Endothelial cell of umbilical vein (primary cell): ENCODE data around the gene RAB3C. TPM values are rescaled to one million over a fixed set of nuclear protein-coding genes. Genes with fewer than 3 reads are reported as not detected.

Experiments
- BruUV-seq: library from RNA; stranded (reverse); fragments of 400-500 nt; replicated peaks from 2 replicates; lab custom pipeline; 2021; lab: Mats Ljungman, UMichigan
- CTCF ChIA-PET: fragments of 300-600, 350-600 bp; sonication (Branson Sonifier 250); formaldehyde crosslinking; loops from one replicate; lab custom pipeline; 2021; ENCODE audit warnings: antibody characterized with exemption, inconsistent platforms; lab: Charles Lee
- POLR2A ChIA-PET: fragments of 300-600, 350-600 bp; sonication (Branson Sonifier 250); formaldehyde crosslinking; loops from one replicate; lab custom pipeline; 2021; ENCODE audit warnings: antibody characterized with exemption, inconsistent platforms; lab: Charles Lee
- DNase-seq: peaks from one replicate; pipeline ENCODE4 v3.0.0-alpha.2; 2011; ENCODE audit warnings: low read depth, low spot score
- FAIRE-seq: peaks from 2 replicates; lab custom pipeline; 2011; peaks lifted over from hg19 to GRCh38; lab: Jason Lieb, UNC
- H2AFZ ChIP-seq: 2 replicates; pipeline ENCODE4 v1.6.0; 2012; ENCODE audit warnings: low read depth, low read length, control low read depth, inconsistent platforms
- H3K27ac ChIP-seq: 2 replicates; pipeline ENCODE4 v1.5.1; 2011; ENCODE audit warnings: low read depth, mild to moderate bottlenecking, control low read depth, low read length, moderate library complexity; ENCODE audit not compliant: insufficient read depth
- H3K27me3 ChIP-seq, 2 experiments: 2 replicates each; pipeline versions ENCODE4 v1.6.0 to v1.6.1; 2011; ENCODE audit warnings: low read length in 2 of 2, mixed read lengths in 1 of 2; ENCODE audit not compliant: control insufficient read depth in 2 of 2, insufficient read depth in 2 of 2
- H3K36me3 ChIP-seq, 2 experiments: 2 replicates in 1 of 2; 3 replicates in 1 of 2; pipeline ENCODE4 v1.5.1; 2011; ENCODE audit warnings: low read length in 2 of 2, mild to moderate bottlenecking in 1 of 2, moderate library complexity in 1 of 2; ENCODE audit not compliant: control insufficient read depth in 2 of 2, insufficient read depth in 2 of 2; ENCODE audit errors: extremely low read depth in 1 of 2
- H3K4me1 ChIP-seq: 3 replicates; pipeline ENCODE4 v1.5.1; 2011; ENCODE audit warnings: mild to moderate bottlenecking, low read length; ENCODE audit not compliant: control insufficient read depth, insufficient read depth; ENCODE audit errors: extremely low read depth
- H3K4me2 ChIP-seq: 2 replicates; pipeline ENCODE4 v1.6.1; 2011; ENCODE audit warnings: low read length, control low read depth, mixed read lengths; ENCODE audit not compliant: insufficient read depth
- H3K4me3 ChIP-seq, 3 experiments: fragments of 200-600 bp in 1 of 3; sonication (generic), shearing (Covaris generic) in 1 of 3; replicated peaks in 1 of 3; 2 replicates each; pipeline ENCODE4 v1.5.1; 2011 to 2016; ENCODE audit warnings: control low read depth in 3 of 3, low read length in 3 of 3, mild to moderate bottlenecking in 2 of 3, inconsistent platforms in 1 of 3, low read depth in 1 of 3, moderate library complexity in 1 of 3; ENCODE audit not compliant: insufficient read depth in 1 of 3
- H3K79me2 ChIP-seq: 2 replicates; pipeline ENCODE4 v1.6.0; 2012; ENCODE audit warnings: low read length, inconsistent platforms; ENCODE audit not compliant: control insufficient read depth, insufficient read depth
- H3K9ac ChIP-seq: replicated peaks from 2 replicates; pipeline ENCODE3; 2011; ENCODE audit warnings: low read length, control low read depth; ENCODE audit not compliant: insufficient read depth; ENCODE audit errors: extremely low read depth
- H3K9me1 ChIP-seq: replicated peaks from 3 replicates; pipeline ENCODE4 v1.6.0; 2011; ENCODE audit warnings: mild to moderate bottlenecking, low read length; ENCODE audit not compliant: control insufficient read depth, insufficient read depth; ENCODE audit errors: extremely low read depth
- H3K9me3 ChIP-seq: replicated peaks from 2 replicates; pipeline ENCODE4 v1.5.1; 2012; ENCODE audit warnings: low read length, inconsistent platforms; ENCODE audit not compliant: control insufficient read depth, insufficient read depth
- H4K20me1 ChIP-seq: replicated peaks from 2 replicates; pipeline ENCODE3; 2011; ENCODE audit warnings: mild to moderate bottlenecking, low read length; ENCODE audit not compliant: control insufficient read depth, insufficient read depth; ENCODE audit errors: extremely low read depth
- CTCF ChIP-seq, 2 donors: IDR thresholded peaks; 1 replicate in 1 of 2; 2 replicates in 1 of 2; pipeline ENCODE4 v1.5.1; 2011; ENCODE audit warnings: low read length in 2 of 2, mild to moderate bottlenecking in 2 of 2, moderate library complexity in 2 of 2, control low read depth in 1 of 2, inconsistent platforms in 1 of 2, low read depth in 1 of 2; ENCODE audit not compliant: insufficient read depth in 1 of 2; ENCODE audit errors: extremely low read depth in 1 of 2
- EZH2 ChIP-seq: IDR thresholded peaks from 2 replicates; pipeline ENCODE4 v1.6.1; 2012; ENCODE audit warnings: borderline replicate concordance, low read depth, mild to moderate bottlenecking, moderate library complexity, low read length, inconsistent platforms; ENCODE audit not compliant: severe bottlenecking
- GATA2 ChIP-seq: IDR thresholded peaks from 2 replicates; pipeline ENCODE4 v1.7.0; 2011; ENCODE audit warnings: low read depth, mild to moderate bottlenecking, moderate library complexity, mixed read lengths, low read length; ENCODE audit not compliant: insufficient read length, insufficient read depth
- JUN ChIP-seq: IDR thresholded peaks from 2 replicates; pipeline ENCODE4 v1.6.1; 2011; ENCODE audit warnings: borderline replicate concordance, low read depth; ENCODE audit not compliant: insufficient read length, insufficient read depth
- MAX ChIP-seq: IDR thresholded peaks from 2 replicates; pipeline ENCODE4 v1.6.1; 2011; ENCODE audit not compliant: insufficient read depth, insufficient read length
- POLR2AphosphoS5 ChIP-seq: IDR thresholded peaks from 2 replicates; pipeline ENCODE4 v1.6.1; 2012; ENCODE audit warnings: low read depth, mild to moderate bottlenecking, control low read depth, low read length, moderate library complexity; ENCODE audit not compliant: insufficient read depth
- dilution Hi-C: fragments of 300-500 bp; cut with MboI; formaldehyde crosslinking; loops from one replicate; pipeline ENCODE4 v1.15.0; 2019; ENCODE audit warnings: low sequenced_read_pairs; ENCODE audit not compliant: extremely low pct_ligation_motif_present
- intact Hi-C: fragments of 100-400 bp; cut with micrococcal nuclease; formaldehyde crosslinking; loops from one replicate; pipeline ENCODE4 v1.10.0; 2022
- polyA plus RNA-seq, 4 experiments: library from polyadenylated mRNA; depleted of rRNA in 3 of 4; stranded (reverse) in 3 of 4; unstranded in 1 of 4; fragments of >200 nt; gene quantifications; 2 replicates each; pipeline versions ENCODE4 v1.2.1 to v1.2.3, GENCODE V29; 2011 to 2012; ENCODE audit warnings: missing spikeins in 1 of 4
- total RNA-seq: library from RNA; stranded (reverse); gene quantifications from 2 replicates; pipeline ENCODE4 v1.2.3, GENCODE V29; 2021

Gene RAB3C
- total and polyA plus RNA-seq, 2 donors (not counting 3 experiments of a cell fraction or from before 2014, with no cell fraction given) = 0.04 to 0.66 TPM

GRCh38 chr5:58885260-58885659 is 302.4 kb downstream of the RAB3C start:
- BruUV-seq = no TSS peak
- Histone ChIP-seq H3K9me3 (no peaks in the 10 kb centered on the region), H3K79me2 (no peaks in the 10 kb centered on the region), H3K4me2 (no peak overlapping the region), H3K4me3 (no peak overlapping the region), H3K36me3 (no peaks in the 10 kb centered on the region), H3K4me1 (no peaks in the 10 kb centered on the region), H2AFZ (no peak overlapping the region), H3K27me3 (peaks cover 4 to 7% of the 10 kb centered on the region in 2 experiments), H3K27ac (no peak overlapping the region), H3K9ac (no peak overlapping the region), H3K9me1 (no peaks in the 10 kb centered on the region), H4K20me1 (no peaks in the 10 kb centered on the region)
- CTCF ChIA-PET = interaction anchor here (1.7 to 3.2 kb wide), 6 partner anchors 11 to 289 kb away, joined by 5 to 33 read pairs (median 18); no protein-coding TSS in a partner anchor
- intact Hi-C loops = no loop called here
- FAIRE-seq (no peak), DNase-seq (no peak)
- POLR2A ChIA-PET = no interaction called here
- TF ChIP-seq GATA2 = no peak
- no peak for TF ChIP-seq POLR2AphosphoS5
- no peak for TF ChIP-seq EZH2
- no peak for TF ChIP-seq MAX
- no peak for TF ChIP-seq CTCF (IDR thresholded peaks at IDR 0.05; ENCODE audit: extremely low read depth in 1 of 2, insufficient read depth in 1 of 2, low read depth in 1 of 2, low read length in 2 of 2)
- no peak for TF ChIP-seq JUN
- dilution Hi-C loops = no loop called here
